AG09319 (cell line): Measurements from ENCODE around the gene RIMS3.
"Not testable (repeated sequence)": the region's sequence is repeated elsewhere in the genome, so short reads cannot be mapped to it uniquely, and the experiment has no call there.

Source experiments
- DNase-seq: peaks from one replicate; pipeline ENCODE4 v3.0.0-alpha.2; 2010; ENCODE audit warnings: low read depth; ENCODE audit errors: extremely low read depth
- CTCF ChIP-seq: IDR thresholded peaks from 2 replicates; pipeline ENCODE4 v1.5.1; 2011; ENCODE audit warnings: low read depth, mild to moderate bottlenecking, inconsistent platforms, low read length, moderate library complexity

The RIMS3 gene

GRCh38 chr1:40636777-40637176, 28.7 kb downstream of the RIMS3 start:
- no peak for TF ChIP-seq CTCF
- DNase-seq, result no peak

DNA sequence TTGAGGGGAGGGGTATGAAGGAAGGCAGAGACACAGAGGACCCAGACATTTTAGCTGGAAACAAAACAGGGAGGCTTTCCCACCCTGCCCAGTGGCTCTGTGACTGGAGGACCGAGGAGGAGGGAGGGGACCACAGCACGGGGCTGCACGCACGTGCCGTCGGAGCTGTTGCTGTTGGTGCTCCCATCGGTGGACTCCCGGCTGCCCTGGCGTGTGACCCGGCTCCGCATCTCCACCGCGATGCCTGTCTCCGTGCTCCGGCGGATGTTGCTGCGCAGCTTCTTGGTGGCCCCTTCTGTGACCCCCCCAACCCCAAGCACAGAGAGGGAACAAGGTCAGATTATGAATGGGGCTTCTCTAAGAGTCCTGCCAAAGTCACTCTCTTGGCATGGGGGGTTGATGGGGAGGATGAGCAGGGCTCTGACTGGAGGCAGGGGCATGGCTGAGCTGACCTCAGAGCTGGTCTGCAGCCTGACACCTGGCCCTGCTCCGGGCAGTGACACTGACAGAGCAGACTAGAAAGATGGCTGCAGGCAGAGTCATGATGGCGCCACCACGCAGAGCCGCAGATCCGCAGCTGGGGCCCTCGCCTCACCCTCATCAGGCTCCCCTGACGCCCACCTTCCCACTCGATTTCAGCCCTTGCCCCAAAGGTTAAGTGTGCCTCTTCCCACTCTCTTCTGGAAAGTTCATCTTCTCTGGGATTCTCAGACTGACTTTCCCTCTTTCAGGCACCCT, 29.6 kb downstream of the RIMS3 start:
- TF ChIP-seq CTCF, result no peak
- DNase-seq, result no peak

- no peak for DNase-seq
- no peak for TF ChIP-seq CTCF
These were observed 30.4 kb downstream of the RIMS3 start for GRCh38 chr1:40634901-40635655.

DNA sequence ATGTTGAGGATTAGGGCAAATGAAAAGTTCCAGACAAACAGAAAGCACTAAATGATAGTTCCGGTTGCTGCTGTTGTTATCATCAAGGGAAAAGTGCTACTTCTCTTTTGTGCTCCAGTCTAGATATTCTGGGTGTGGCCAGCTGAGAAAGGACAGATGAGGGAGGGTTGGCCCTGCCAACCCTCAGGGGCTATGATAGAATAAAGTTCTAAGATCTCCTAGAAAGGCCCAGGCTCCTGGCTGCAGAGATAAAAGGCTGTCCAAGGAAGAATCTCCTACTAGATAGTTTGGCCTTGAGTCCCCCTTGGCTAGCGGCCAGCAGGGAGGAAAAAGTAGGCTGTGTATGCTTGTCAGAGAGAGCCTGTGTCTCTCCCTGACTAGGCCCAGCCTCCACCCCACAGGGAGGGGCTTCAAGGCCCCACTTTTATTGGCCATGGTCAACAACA, 31.5 kb downstream of the RIMS3 start:
- DNase-seq, result no peak
- no peak for TF ChIP-seq CTCF

DNA sequence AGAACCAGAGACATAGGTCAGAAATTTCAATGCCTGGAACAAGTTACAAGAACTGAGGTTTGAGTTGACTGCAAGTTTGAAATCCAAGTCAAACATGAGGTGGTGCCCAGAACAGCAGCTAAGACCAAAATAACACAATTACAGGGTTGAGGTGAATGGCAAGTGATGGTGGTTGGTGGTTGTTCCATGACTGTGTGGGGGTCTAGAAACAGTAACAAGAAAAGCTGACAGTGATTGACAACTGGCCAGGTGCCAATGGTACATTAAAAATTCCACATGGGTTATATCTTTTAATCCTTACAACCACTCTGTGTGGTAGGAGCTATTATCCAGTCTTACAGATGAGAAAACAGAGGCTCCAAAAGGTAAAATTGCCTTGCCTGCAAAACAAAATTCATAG, 32.0 kb downstream of the RIMS3 start:
- TF ChIP-seq CTCF, result no peak
- DNase-seq, result no peak

DNA sequence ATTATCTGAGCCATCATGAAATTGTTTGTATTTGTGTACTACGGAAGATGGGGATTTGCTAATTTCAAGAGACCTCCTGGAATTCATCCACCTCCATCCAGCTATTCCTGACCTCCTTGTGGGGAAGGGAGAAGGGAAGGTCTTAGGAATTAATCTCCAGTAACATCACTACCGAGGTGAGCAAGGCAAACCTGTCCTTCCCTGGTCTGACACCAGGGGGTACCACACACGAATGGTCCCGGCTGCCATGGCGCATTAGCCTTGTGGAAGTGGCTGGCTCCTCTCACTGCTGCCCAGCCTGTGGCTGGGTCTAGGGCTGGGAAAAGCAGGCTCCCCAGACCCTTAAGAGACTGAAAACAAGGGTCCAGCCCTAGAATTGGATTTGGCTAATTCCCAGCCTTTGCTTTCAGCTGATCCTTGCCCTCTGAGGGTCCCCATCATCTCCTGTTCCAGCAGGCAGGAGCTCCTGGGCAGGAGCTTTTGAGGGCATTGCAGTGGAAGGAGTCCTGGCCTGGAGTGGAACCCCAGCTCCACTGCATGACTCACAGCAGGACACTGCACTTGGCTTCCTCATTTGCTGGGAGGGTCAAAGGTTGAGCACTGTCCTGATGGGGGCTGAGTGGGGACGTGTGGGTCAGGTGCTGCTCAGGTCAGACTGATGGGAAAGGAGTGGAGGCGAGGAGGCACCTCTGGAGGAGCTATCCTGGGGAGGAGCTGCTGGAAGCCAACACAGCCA, 34.8 kb downstream of the RIMS3 start:
- no peak for DNase-seq
- TF ChIP-seq CTCF, result peak; percentile 25

- not testable (repeated sequence) for DNase-seq
These were observed 35.9 kb downstream of the RIMS3 start for GRCh38 chr1:40629546-40629945.
